Right lobe of liver (tissue), 4 donors: ENCODE results near the gene CCL2.

Source experiments
- CTCF ChIP-seq, 4 donors: fragments of 200-600 bp in 3 of 4; fragments of 450-650 bp in 1 of 4; IDR thresholded peaks; one replicate each; pipeline versions ENCODE4 v1.5.1 to v1.8.0; 2016 to 2022; ENCODE audit warnings: antibody characterized with exemption in 4 of 4, mild to moderate bottlenecking in 2 of 4
- POLR2A ChIP-seq: fragments of 450-650 bp; IDR thresholded peaks from one replicate; pipeline ENCODE4 v1.6.1; 2017; ENCODE audit warnings: antibody characterized with exemption, mild to moderate bottlenecking
- donor health status: DM: no; HTN: no; CAD: no.
- donor health status: DM: no; HTN: no; CAD: no.
- donor health status: DM: no; HTN: yes; CAD: no.

DNA sequence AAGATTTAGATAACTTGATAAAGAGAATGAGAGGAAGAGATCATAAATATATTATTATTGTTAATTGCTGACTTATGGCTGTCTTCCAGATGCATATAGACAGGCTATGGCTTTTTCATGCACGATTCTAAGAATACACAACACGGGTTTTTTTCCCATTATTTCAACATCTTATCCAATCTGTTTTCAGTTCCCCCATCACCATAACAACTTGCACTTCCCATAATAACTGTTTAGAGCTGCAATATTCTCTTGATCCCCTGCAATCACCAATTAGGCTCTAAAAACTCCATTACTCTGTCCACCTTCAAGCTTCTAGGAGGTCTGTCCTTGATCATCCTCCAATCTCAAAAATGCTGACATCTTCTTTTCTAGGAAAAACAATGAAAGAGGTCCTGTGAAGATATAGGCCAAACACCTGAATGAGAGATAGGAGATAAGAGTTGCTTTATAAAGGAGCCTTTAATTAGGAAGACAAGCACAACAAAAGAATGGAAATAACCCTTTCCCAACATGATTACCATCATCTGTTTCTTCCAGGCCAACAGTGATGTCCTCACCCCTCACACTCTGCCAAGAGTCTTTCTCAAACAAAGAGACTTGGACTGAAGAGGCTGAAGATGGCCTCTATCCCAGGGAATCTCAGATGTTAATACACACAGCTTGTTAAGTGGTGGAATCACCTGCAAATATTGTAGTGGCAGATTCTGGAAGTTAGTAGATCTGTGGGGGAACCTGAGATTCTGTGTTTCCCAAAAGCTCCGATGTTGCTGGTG, 32.2 kb upstream of the CCL2 start:
- TF ChIP-seq CTCF (IDR thresholded peaks at IDR 0.05) (no peak), POLR2A (no peak)
